K562 (cell line): ENCODE data around the gene TXN. TPM values are rescaled to one million over a fixed set of nuclear protein-coding genes. Genes with fewer than 3 reads are reported as not detected.

ENCODE experiments used
- ASH1L ChIP-seq: fragments of 450-650 bp; IDR thresholded peaks from 2 replicates; pipeline ENCODE4 v1.6.1; 2018; ENCODE audit warnings: borderline replicate concordance, mild to moderate bottlenecking, low read depth; ENCODE audit not compliant: partially characterized antibody
- BCOR ChIP-seq: fragments of 450-650 bp; IDR thresholded peaks from 2 replicates; pipeline ENCODE4 v1.6.1; 2016
- CREBBP ChIP-seq: IDR thresholded peaks from one replicate; pipeline ENCODE4 v1.6.1; 2012; ENCODE audit warnings: low read depth, mild to moderate bottlenecking, control low read depth, inconsistent platforms, low read length
- ETV5 ChIP-seq: sonication (generic); formaldehyde crosslinking; IDR thresholded peaks from 2 replicates; pipeline ENCODE4 v1.4.0; 2020; ENCODE audit warnings: low read depth, mild to moderate bottlenecking, missing genetic modification reagents
- HDAC2 ChIP-seq: fragments of 450-650 bp; IDR thresholded peaks from 2 replicates; pipeline ENCODE4 v1.6.1; 2016; ENCODE audit warnings: mild to moderate bottlenecking
- ILK ChIP-seq: fragments of 450-650 bp; IDR thresholded peaks from 2 replicates; pipeline ENCODE4 v1.6.1; 2016; ENCODE audit warnings: missing genetic modification characterization, low read depth, mild to moderate bottlenecking, missing compliant biosample characterization, moderate library complexity, borderline replicate concordance
- NR2C1 ChIP-seq, 2 experiments: fragments of 450-650 bp; IDR thresholded peaks; 2 replicates each; pipeline ENCODE4 v1.6.1; 2017; ENCODE audit warnings: mild to moderate bottlenecking in 2 of 2, antibody characterized with exemption in 1 of 2, inconsistent platforms in 1 of 2, missing compliant biosample characterization in 1 of 2, missing genetic modification characterization in 1 of 2
- PHF20 ChIP-seq: fragments of 450-650 bp; IDR thresholded peaks from 2 replicates; pipeline ENCODE4 v1.6.1; 2018; ENCODE audit not compliant: partially characterized antibody
- RCOR1 ChIP-seq, 2 experiments: IDR thresholded peaks; 2 replicates each; pipeline ENCODE4 v1.6.1; 2012; ENCODE audit warnings: low read depth in 2 of 2, low read length in 2 of 2, borderline replicate concordance in 1 of 2, improper control_type of control experiment in 1 of 2
- SIN3B ChIP-seq: fragments of 450-650 bp; IDR thresholded peaks from 2 replicates; pipeline ENCODE4 v1.6.1; 2017; ENCODE audit warnings: low read depth, mild to moderate bottlenecking, moderate library complexity
- ZNF263 ChIP-seq: sonication (generic); formaldehyde crosslinking; IDR thresholded peaks from 2 replicates; pipeline ENCODE4 v1.8.0; 2022; ENCODE audit warnings: mild to moderate bottlenecking, missing genetic modification reagents, borderline replicate concordance
- ZNF766 ChIP-seq: fragments of 200-800 bp; sonication (Bioruptor generic); conservative IDR thresholded peaks from 2 replicates; pipeline ENCODE4 v1.6.1; 2016; ENCODE audit warnings: missing genetic modification characterization, missing compliant biosample characterization
- ZNF830 ChIP-seq: fragments of 250-450 bp; sonication (Bioruptor Pico); IDR thresholded peaks from 2 replicates; pipeline ENCODE4 v1.5.0; 2021; ENCODE audit warnings: mild to moderate bottlenecking
- polyA plus RNA-seq, 8 experiments: library from polyadenylated mRNA; depleted of rRNA in 4 of 8; stranded (reverse) in 5 of 8; unstranded in 3 of 8; fragments of >200 nt; fragmentation: Nextera tagmentation in 2 of 8; fragmentation: Illumina TruSeq in 1 of 8; extraction: Ambion mirVana in 2 of 8; extraction: Trizol in 1 of 8; gene quantifications; 2 replicates each; pipeline versions ENCODE4 v1.2.1 to v1.2.3, GENCODE V29; 2011 to 2014; ENCODE audit warnings: inconsistent platforms in 1 of 8, missing spikeins in 1 of 8
- total RNA-seq, 7 experiments: library from RNA; depleted of rRNA in 6 of 7; stranded (reverse); fragments of >200 nt in 6 of 7; fragmentation: Illumina TruSeq in 2 of 7; extraction: Trizol in 2 of 7; gene quantifications; 2 replicates each; pipeline versions ENCODE4 v1.2.1 to v1.2.3, GENCODE V29; 2011 to 2021; ENCODE audit warnings: low replicate concordance in 1 of 7
- TF ChIP-seq, protein P1 (sequence below): fragments of 250-450 bp; sonication (Bioruptor Pico); IDR thresholded peaks from 2 replicates; pipeline ENCODE4 v1.5.0; 2020; ENCODE audit warnings: mild to moderate bottlenecking, borderline replicate concordance
- TF ChIP-seq, protein P2 (sequence below): fragments of 450-650 bp; IDR thresholded peaks from 2 replicates; pipeline ENCODE4 v1.6.1; 2016; ENCODE audit warnings: mild to moderate bottlenecking
- TF ChIP-seq, protein P3 (sequence below): fragments of 250-450 bp; sonication (Bioruptor Pico); IDR thresholded peaks from 2 replicates; pipeline ENCODE4 v1.5.0; 2020; ENCODE audit warnings: mild to moderate bottlenecking
- TF ChIP-seq, protein P4 (sequence below): sonication (generic); IDR thresholded peaks from 2 replicates; pipeline ENCODE4 v1.6.1; 2016
- TF ChIP-seq, protein P5 (sequence below): sonication (generic); formaldehyde crosslinking; IDR thresholded peaks from 2 replicates; pipeline ENCODE4 v1.8.1; 2023; ENCODE audit warnings: mild to moderate bottlenecking, missing genetic modification reagents

TXN gene
- total and polyA plus RNA-seq, 9 of the 15 experiments (the other 6 are each of a cell fraction or from before 2014, with no cell fraction given), result 272 to 1,596 (median 514) TPM

DNA sequence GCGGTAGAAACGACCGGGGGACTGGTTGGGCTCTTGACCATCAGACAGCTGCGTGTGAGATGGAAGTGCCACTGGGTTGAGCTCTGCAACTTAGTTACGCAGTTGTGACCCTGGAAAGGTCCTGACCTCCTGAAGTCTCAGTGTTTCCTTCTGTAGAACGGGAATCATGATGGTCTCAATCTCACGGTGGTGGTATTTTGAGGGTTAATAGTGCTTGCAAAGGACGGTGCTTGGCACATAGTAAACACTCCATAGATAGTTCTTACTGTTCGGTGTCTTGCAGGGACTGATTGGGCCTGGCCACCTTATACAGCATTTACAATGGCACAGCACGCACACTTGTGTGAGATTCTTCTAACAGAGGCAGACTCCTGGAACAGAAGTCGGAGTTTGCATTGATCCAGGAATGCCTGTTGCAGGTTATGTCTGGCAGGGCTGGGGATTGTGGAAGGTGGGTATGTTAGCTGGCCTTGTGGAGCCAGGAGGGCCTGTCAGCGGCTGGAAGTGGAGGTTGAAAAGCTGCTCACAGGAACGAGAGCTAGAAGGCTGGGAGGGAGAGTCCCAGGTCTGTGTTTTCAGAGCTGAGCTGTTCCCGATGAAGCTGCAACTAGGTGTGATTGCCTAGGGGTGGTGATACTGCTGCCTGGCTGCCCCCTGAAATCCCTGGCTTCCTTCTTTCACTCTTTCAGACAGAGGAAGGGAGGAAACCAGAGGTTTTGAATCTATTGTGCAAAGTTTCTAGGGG is 962 bp upstream of the TXN start (continued):
- TF ChIP-seq SIN3B (0 out of 2 replicates have a peak, but pooled peaks have one; percentile 35), BCOR (peak; percentile 97), ASH1L (peak; percentile 3), NR2C1 (IDR thresholded peaks at IDR 0.05) (peak; percentile 79; the same call in 1 of the 2 replicates), NR2C1 (tag; IDR thresholded peaks at IDR 0.05) (0 out of 2 replicates have a peak, but pooled peaks have one; percentile 56), CREBBP (no peak), ZNF766 (CRISPR knock-in tag) (no peak), PHF20 (peak; percentile 68), ZNF263 (CRISPR knock-in tag) (0 out of 2 replicates have a peak, but pooled peaks have one; percentile 19), HDAC2 (peak; percentile 90), ZNF830 (CRISPR knock-in tag) (peak; percentile 71; the same call in 1 of the 2 replicates), ETV5 (CRISPR knock-in tag) (peak; percentile 50; the same call in 1 of the 2 replicates), ILK (tag) (no peak), RCOR1 (IDR thresholded peaks at IDR 0.05; ENCODE audit: borderline replicate concordance in 1 of 2, low read depth in 2 of 2, low read length in 2 of 2) (0 out of 4 replicates have a peak, but pooled peaks of 1 of the 2 experiments have one; percentile 50)
- TF ChIP-seq, protein P1, sequence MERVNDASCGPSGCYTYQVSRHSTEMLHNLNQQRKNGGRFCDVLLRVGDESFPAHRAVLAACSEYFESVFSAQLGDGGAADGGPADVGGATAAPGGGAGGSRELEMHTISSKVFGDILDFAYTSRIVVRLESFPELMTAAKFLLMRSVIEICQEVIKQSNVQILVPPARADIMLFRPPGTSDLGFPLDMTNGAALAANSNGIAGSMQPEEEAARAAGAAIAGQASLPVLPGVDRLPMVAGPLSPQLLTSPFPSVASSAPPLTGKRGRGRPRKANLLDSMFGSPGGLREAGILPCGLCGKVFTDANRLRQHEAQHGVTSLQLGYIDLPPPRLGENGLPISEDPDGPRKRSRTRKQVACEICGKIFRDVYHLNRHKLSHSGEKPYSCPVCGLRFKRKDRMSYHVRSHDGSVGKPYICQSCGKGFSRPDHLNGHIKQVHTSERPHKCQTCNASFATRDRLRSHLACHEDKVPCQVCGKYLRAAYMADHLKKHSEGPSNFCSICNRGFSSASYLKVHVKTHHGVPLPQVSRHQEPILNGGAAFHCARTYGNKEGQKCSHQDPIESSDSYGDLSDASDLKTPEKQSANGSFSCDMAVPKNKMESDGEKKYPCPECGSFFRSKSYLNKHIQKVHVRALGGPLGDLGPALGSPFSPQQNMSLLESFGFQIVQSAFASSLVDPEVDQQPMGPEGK (CRISPR knock-in tag), result peak; percentile 85; the same call in 1 of the 2 replicates
- TF ChIP-seq, protein P2, sequence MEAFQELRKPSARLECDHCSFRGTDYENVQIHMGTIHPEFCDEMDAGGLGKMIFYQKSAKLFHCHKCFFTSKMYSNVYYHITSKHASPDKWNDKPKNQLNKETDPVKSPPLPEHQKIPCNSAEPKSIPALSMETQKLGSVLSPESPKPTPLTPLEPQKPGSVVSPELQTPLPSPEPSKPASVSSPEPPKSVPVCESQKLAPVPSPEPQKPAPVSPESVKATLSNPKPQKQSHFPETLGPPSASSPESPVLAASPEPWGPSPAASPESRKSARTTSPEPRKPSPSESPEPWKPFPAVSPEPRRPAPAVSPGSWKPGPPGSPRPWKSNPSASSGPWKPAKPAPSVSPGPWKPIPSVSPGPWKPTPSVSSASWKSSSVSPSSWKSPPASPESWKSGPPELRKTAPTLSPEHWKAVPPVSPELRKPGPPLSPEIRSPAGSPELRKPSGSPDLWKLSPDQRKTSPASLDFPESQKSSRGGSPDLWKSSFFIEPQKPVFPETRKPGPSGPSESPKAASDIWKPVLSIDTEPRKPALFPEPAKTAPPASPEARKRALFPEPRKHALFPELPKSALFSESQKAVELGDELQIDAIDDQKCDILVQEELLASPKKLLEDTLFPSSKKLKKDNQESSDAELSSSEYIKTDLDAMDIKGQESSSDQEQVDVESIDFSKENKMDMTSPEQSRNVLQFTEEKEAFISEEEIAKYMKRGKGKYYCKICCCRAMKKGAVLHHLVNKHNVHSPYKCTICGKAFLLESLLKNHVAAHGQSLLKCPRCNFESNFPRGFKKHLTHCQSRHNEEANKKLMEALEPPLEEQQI, result peak; percentile 57; the same call in 1 of the 2 replicates
- TF ChIP-seq, protein P3, sequence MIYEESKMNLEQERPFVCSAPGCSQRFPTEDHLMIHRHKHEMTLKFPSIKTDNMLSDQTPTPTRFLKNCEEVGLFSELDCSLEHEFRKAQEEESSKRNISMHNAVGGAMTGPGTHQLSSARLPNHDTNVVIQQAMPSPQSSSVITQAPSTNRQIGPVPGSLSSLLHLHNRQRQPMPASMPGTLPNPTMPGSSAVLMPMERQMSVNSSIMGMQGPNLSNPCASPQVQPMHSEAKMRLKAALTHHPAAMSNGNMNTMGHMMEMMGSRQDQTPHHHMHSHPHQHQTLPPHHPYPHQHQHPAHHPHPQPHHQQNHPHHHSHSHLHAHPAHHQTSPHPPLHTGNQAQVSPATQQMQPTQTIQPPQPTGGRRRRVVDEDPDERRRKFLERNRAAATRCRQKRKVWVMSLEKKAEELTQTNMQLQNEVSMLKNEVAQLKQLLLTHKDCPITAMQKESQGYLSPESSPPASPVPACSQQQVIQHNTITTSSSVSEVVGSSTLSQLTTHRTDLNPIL (CRISPR knock-in tag), result no peak
- TF ChIP-seq, protein P4, sequence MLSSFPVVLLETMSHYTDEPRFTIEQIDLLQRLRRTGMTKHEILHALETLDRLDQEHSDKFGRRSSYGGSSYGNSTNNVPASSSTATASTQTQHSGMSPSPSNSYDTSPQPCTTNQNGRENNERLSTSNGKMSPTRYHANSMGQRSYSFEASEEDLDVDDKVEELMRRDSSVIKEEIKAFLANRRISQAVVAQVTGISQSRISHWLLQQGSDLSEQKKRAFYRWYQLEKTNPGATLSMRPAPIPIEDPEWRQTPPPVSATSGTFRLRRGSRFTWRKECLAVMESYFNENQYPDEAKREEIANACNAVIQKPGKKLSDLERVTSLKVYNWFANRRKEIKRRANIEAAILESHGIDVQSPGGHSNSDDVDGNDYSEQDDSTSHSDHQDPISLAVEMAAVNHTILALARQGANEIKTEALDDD, result 0 out of 2 replicates have a peak, but pooled peaks have one; percentile 36
- TF ChIP-seq, protein P5, sequence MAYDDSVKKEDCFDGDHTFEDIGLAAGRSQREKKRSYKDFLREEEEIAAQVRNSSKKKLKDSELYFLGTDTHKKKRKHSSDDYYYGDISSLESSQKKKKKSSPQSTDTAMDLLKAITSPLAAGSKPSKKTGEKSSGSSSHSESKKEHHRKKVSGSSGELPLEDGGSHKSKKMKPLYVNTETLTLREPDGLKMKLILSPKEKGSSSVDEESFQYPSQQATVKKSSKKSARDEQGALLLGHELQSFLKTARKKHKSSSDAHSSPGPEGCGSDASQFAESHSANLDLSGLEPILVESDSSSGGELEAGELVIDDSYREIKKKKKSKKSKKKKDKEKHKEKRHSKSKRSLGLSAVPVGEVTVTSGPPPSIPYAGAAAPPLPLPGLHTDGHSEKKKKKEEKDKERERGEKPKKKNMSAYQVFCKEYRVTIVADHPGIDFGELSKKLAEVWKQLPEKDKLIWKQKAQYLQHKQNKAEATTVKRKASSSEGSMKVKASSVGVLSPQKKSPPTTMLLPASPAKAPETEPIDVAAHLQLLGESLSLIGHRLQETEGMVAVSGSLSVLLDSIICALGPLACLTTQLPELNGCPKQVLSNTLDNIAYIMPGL (CRISPR knock-in tag), result no peak
